GM06990 (cell line): Measurements from ENCODE around the gene DNAJB14.

Source experiments
- DNase-seq: peaks from one replicate; pipeline ENCODE4 v3.0.0-alpha.2; 2011; ENCODE audit not compliant: insufficient read length; ENCODE audit errors: extremely low read depth
- H3K27me3 ChIP-seq: replicated peaks from 2 replicates; pipeline ENCODE4 v1.6.0; 2011; ENCODE audit warnings: low read length; ENCODE audit not compliant: control insufficient read depth, insufficient read depth
- H3K36me3 ChIP-seq: 2 replicates; pipeline ENCODE4 v1.5.1; 2011; ENCODE audit warnings: low read length; ENCODE audit not compliant: control insufficient read depth, insufficient read depth
- H3K4me3 ChIP-seq: replicated peaks from 2 replicates; pipeline ENCODE4 v1.5.1; 2011; ENCODE audit warnings: low read depth, mild to moderate bottlenecking, control low read depth, low read length
- CTCF ChIP-seq: IDR thresholded peaks from 2 replicates; pipeline ENCODE4 v1.5.1; 2011; ENCODE audit warnings: low read length, control low read depth, mild to moderate bottlenecking, inconsistent platforms; ENCODE audit not compliant: insufficient read depth, poor library complexity, severe bottlenecking

The DNAJB14 gene

GRCh38 chr4:99855678-99856077, 90.7 kb downstream of the DNAJB14 start:
- no peak overlapping the region for H3K4me3 ChIP-seq
- peaks cover 1% of the 10 kb centered on the region; the same call in 1 of the 2 replicates for H3K36me3 ChIP-seq
- DNase-seq, result peak; percentile 41
- H3K27me3 ChIP-seq, result no peaks in the 10 kb centered on the region
- TF ChIP-seq CTCF, result no peak

DNA sequence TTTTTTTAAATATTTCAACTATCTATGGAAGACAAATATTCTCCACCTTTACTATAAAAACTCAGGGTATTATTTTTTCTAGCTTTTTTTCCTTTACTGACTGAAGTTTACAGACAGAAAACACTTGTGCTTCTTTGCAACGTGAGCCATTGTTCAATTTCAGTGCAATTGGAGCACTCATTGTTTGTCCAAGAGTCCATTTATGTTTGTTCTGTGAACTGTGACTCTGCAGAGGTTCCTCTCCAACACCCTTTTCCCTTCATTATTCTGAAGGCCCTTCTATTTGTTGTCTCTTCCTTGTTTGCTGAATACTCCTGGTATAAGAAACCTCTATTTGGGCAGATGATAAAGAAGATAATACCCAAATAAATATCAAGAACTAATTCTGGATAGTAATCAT, 92.4 kb downstream of the DNAJB14 start:
- no peak for DNase-seq
- Histone ChIP-seq H3K4me3 (no peak overlapping the region), H3K27me3 (no peaks in the 10 kb centered on the region), H3K36me3 (peaks cover 1% of the 10 kb centered on the region; the same call in 1 of the 2 replicates)
- TF ChIP-seq CTCF, result no peak

DNA sequence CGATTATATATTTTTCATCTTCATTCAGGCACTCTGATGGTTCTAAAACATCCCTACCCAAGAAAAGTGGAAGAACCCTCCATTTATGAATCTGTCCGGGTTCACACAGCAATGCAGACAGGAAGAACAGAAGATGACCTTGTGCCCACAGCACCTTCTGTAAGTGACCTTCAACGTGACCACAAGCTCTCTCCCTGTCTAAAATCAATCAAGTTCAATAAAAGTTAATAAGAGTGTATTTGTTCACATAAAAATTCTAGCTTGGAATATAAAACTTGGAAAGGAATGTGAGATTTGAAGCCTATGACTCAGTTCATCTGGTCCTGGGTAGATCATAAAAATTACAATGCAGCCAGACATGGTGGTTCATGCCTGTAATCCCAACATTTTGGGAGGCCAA, 93.2 kb downstream of the DNAJB14 start:
- no peak for DNase-seq
- no peak overlapping the region for H3K4me3 ChIP-seq
- no peak for TF ChIP-seq CTCF
- H3K27me3 ChIP-seq, result no peaks in the 10 kb centered on the region
- H3K36me3 ChIP-seq, result peaks cover 1% of the 10 kb centered on the region; the same call in 1 of the 2 replicates

GRCh38 chr4:99852199-99852749, 94.1 kb downstream of the DNAJB14 start:
- DNase-seq, result peak; percentile 45
- Histone ChIP-seq H3K27me3 (no peaks in the 10 kb centered on the region), H3K36me3 (peaks cover 1% of the 10 kb centered on the region; the same call in 1 of the 2 replicates), H3K4me3 (no peak overlapping the region)
- TF ChIP-seq CTCF, result no peak

DNA sequence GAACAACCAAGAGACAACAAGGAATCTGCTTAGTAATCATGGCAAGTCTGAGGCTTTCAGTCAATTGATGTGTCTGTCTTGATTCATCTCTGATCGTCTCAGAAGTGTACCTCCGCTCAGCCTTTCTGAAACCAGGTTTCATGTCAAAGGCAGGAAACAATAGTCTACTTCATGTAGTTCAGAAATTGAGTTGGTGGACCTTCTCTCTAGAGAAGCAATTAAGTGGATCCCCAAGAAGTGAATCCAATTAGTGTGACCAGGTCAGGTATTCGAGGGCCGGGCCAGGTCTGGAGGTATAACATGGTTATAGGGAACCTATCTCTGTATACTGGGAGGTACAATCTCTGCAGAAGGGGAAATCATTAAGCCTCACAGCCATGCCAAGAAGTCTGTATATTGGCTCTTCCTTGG, 97.8 kb downstream of the DNAJB14 start:
- H3K36me3 ChIP-seq, result no peaks in the 10 kb centered on the region
- H3K27me3 ChIP-seq, result no peaks in the 10 kb centered on the region
- no peak overlapping the region for H3K4me3 ChIP-seq
- no peak for TF ChIP-seq CTCF
- DNase-seq, result peak; percentile 76
